ENCODE results near the gene TRANK1.
"Not testable (repeated sequence)": the region's sequence is repeated elsewhere in the genome, so short reads cannot be mapped to it uniquely, and the experiment has no call there.

TRANK1 gene

DNA sequence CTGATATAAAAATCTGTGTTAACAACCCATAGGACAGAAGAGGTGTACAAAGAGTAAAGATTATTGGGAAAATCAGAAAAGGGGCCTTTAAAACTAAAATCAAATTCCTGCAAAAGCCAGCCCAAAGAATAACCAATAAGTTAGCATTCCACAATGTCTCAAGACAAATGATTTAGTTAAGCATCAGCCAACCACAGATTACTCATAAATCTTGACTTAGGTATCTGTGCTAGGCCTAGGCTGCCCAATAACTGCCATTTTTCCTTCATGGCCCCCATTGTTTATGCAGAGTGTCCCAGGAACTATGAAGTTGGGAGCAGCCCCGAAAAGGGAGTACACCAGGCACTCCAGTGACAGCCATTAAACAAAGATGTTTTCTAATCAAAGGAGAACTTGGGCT is 7.4 kb downstream of the TRANK1 start:
- no peak for ATAC-seq
- TF ChIP-seq, protein P1, sequence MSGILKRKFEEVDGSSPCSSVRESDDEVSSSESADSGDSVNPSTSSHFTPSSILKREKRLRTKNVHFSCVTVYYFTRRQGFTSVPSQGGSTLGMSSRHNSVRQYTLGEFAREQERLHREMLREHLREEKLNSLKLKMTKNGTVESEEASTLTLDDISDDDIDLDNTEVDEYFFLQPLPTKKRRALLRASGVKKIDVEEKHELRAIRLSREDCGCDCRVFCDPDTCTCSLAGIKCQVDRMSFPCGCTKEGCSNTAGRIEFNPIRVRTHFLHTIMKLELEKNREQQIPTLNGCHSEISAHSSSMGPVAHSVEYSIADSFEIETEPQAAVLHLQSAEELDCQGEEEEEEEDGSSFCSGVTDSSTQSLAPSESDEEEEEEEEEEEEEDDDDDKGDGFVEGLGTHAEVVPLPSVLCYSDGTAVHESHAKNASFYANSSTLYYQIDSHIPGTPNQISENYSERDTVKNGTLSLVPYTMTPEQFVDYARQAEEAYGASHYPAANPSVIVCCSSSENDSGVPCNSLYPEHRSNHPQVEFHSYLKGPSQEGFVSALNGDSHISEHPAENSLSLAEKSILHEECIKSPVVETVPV (CRISPR knock-in tag; IDR thresholded peaks at IDR 0.05): no peak
- no peak for TF ChIP-seq ZC3H10 (CRISPR knock-in tag; IDR thresholded peaks at IDR 0.05)

DNA sequence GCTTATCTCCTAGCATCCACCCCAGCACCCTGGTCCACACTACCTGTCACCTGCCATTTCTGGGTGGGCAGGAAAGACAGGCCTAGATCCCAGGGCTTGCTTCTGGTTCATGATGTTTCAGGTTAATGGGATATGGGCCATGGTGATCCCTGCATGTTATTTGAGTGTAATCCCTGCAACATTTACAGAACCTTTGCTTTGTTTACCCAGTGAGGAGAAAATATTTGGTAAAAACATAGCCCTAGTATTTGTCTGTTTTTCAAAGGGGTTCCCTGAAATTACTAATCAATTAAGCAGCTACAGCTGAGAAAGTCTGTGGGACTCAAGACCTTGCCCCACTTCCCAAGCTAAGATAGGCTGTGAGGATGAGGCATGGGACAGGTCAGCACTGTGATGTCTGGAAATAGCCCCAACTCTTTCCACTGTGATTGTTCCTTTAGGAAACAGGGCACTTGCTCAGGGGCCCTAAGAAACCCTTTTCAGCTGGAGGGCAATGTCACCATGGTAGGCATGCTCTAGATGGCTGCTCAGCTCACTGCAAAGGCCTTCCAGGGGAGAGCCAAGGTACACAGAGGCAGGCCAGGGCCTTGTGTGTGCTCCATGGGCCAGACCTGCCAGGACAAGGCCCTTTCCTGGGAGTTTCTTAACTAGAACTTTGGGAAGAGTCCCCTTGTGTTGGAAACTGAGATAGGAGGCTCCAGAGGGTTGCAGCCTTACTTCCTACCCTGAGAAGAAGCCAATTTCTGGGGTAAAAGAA is 11.1 kb downstream of the TRANK1 start:
- TF ChIP-seq, protein P2, sequence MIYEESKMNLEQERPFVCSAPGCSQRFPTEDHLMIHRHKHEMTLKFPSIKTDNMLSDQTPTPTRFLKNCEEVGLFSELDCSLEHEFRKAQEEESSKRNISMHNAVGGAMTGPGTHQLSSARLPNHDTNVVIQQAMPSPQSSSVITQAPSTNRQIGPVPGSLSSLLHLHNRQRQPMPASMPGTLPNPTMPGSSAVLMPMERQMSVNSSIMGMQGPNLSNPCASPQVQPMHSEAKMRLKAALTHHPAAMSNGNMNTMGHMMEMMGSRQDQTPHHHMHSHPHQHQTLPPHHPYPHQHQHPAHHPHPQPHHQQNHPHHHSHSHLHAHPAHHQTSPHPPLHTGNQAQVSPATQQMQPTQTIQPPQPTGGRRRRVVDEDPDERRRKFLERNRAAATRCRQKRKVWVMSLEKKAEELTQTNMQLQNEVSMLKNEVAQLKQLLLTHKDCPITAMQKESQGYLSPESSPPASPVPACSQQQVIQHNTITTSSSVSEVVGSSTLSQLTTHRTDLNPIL (CRISPR knock-in tag; IDR thresholded peaks at IDR 0.05; ENCODE audit: low read depth): no peak
- TF ChIP-seq, protein P3, sequence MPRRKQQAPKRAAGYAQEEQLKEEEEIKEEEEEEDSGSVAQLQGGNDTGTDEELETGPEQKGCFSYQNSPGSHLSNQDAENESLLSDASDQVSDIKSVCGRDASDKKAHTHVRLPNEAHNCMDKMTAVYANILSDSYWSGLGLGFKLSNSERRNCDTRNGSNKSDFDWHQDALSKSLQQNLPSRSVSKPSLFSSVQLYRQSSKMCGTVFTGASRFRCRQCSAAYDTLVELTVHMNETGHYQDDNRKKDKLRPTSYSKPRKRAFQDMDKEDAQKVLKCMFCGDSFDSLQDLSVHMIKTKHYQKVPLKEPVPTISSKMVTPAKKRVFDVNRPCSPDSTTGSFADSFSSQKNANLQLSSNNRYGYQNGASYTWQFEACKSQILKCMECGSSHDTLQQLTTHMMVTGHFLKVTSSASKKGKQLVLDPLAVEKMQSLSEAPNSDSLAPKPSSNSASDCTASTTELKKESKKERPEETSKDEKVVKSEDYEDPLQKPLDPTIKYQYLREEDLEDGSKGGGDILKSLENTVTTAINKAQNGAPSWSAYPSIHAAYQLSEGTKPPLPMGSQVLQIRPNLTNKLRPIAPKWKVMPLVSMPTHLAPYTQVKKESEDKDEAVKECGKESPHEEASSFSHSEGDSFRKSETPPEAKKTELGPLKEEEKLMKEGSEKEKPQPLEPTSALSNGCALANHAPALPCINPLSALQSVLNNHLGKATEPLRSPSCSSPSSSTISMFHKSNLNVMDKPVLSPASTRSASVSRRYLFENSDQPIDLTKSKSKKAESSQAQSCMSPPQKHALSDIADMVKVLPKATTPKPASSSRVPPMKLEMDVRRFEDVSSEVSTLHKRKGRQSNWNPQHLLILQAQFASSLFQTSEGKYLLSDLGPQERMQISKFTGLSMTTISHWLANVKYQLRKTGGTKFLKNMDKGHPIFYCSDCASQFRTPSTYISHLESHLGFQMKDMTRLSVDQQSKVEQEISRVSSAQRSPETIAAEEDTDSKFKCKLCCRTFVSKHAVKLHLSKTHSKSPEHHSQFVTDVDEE (CRISPR knock-in tag; IDR thresholded peaks at IDR 0.05): no peak
- TF ChIP-seq, protein P1 (CRISPR knock-in tag; IDR thresholded peaks at IDR 0.05): no peak
- TF ChIP-seq ZFP30 (CRISPR knock-in tag; IDR thresholded peaks at IDR 0.05) (no peak), ARNTL (CRISPR knock-in tag; IDR thresholded peaks at IDR 0.05; ENCODE audit: borderline replicate concordance, low read depth) (no peak), ZNF565 (CRISPR knock-in tag; conservative IDR thresholded peaks at IDR 0.05; ENCODE audit: low read depth) (no peak), GLIS3 (CRISPR knock-in tag; IDR thresholded peaks at IDR 0.05) (no peak), ZC3H10 (CRISPR knock-in tag; IDR thresholded peaks at IDR 0.05) (no peak), ESRRG (CRISPR knock-in tag; IDR thresholded peaks at IDR 0.05) (no peak)

DNA sequence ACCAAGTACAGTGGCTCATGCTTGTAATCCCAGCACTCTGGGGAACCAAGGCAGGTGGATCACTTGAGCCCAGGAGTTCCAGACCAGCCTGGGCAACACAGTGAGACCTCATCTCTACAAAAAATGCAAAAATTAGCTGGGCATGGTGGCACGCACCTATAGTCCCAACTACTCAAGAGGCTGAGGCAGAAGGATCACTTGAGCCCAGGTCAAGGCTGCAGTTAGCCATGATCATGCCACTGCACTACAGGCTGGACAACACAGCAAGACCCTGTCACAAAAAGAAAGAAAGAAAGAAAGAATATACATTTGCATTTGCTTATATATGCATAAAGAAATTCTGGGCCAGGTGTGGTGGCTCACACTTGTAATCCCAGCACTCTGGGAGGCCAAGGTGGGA is 13.4 kb downstream of the TRANK1 start:
- not testable (repeated sequence) for ATAC-seq

More for the DNA sequence above, 11.1 kb downstream of the TRANK1 start:
- ATAC-seq: no peak

DNA sequence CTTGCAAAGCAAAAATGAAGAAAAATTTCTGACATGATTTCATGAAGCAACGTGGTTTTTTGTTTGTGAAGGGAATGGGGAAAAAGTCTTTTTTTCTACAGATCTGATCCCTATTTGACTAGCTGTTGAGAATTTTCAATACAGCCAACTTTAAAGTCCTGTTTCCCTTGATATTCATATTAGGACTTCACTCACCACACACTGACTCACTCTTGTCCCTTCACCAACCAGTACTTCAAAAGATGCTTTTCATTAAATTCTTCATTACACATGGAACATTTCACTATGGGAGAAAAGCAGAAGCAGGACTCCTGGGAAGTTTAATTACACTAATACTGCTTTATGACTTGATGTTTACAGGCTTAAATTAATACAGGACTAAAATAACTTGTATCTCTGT is 16.6 kb downstream of the TRANK1 start:
- no peak for ATAC-seq
- TF ChIP-seq ZNF565 (CRISPR knock-in tag; conservative IDR thresholded peaks at IDR 0.05; ENCODE audit: low read depth) (no peak), ZNF8 (CRISPR knock-in tag; IDR thresholded peaks at IDR 0.05) (no peak), ZFP30 (CRISPR knock-in tag; IDR thresholded peaks at IDR 0.05) (no peak), ZFP3 (CRISPR knock-in tag; IDR thresholded peaks at IDR 0.05) (no peak), ISL1 (CRISPR knock-in tag; IDR thresholded peaks at IDR 0.05) (no peak), PPARA (CRISPR knock-in tag; IDR thresholded peaks at IDR 0.05; ENCODE audit: borderline replicate concordance) (no peak), CSDC2 (CRISPR knock-in tag; IDR thresholded peaks at IDR 0.05) (no peak), OSR1 (CRISPR knock-in tag; IDR thresholded peaks at IDR 0.05) (no peak), ZC3H10 (CRISPR knock-in tag; IDR thresholded peaks at IDR 0.05) (no peak)
- TF ChIP-seq, protein P2 (CRISPR knock-in tag; IDR thresholded peaks at IDR 0.05; ENCODE audit: low read depth): no peak
- TF ChIP-seq, protein P1 (CRISPR knock-in tag; IDR thresholded peaks at IDR 0.05): no peak

All from SK-N-SH treated with all-trans-retinoic acid at 6 μM for 48 hours (cell line).